SK-N-MC (cell line): ENCODE data around the gene SLC6A12.

Experiments used
- EZH2 ChIP-seq: fragments of 200-600 bp; sonication (generic); IDR thresholded peaks from one replicate; pipeline ENCODE4 v1.6.1; 2017; ENCODE audit warnings: antibody characterized with exemption
- POLR2AphosphoS5 ChIP-seq: IDR thresholded peaks from 2 replicates; pipeline ENCODE4 v1.6.1; 2012; ENCODE audit warnings: mild to moderate bottlenecking, low read depth, low read length, borderline replicate concordance

DNA sequence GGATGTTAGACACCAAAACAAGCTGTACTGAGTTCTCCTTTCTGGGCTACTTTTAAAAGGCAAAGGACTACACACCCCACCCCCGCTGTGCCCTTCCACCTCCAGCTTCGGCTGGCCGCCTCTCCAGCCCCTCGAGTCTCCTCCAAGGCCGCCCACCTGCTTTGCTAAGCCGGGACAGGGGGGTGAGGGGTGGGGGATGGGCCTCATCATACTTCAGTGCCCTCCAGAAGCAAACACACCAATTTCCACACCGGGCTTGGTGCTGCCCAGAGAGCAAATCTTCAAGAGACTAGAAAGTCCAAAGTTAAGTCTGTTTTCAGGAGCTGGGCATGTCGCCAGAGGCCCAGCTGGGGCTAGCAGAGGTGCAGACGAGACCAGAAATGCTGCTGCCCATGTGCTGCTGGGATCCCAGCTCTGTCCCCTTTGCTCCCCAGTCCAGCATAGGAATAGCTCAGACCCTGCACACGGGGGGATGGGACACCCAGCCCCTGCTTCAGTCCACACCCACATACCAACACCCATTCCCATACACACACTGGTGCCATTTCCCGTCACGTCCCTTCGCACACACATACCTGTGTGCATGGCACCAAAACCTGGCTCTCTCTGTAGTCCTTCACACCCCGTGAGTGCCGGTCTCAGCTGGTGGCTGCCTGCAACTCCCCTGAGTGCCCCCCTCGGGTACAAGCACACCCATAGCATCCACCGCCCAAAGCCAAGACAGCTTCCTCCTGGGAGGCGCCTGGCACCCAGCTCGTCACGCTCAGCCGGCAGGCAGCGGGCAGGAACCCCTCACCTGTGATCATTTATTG lies 1.0 kb downstream of the SLC6A12 start:
- TF ChIP-seq EZH2 (no peak), POLR2AphosphoS5 (no peak)
